IMR-90 (cell line): ENCODE data around the gene SIGLEC7. TPM values are rescaled to one million over a fixed set of nuclear protein-coding genes. Genes with fewer than 3 reads are reported as not detected.

Experiments used
- ATAC-seq: fragments of 200-7000 bp; cut with Tn5 transposase; 2 replicates; pipeline ENCODE4 v1.9.1; 2020; ENCODE audit warnings: low read depth, mild to moderate bottlenecking, moderate library complexity
- BruUV-seq: library from RNA; stranded (reverse); fragments of 400-500 nt; replicated peaks from 2 replicates; lab custom pipeline; 2021; lab: Mats Ljungman, UMichigan
- CTCF ChIA-PET: fragments of 300-600 bp; formaldehyde crosslinking; extraction: SDS; loops from one replicate; lab custom pipeline; 2021; ENCODE audit warnings: antibody characterized with exemption; lab: Yijun Ruan, JAX
- POLR2A ChIA-PET: fragments of 300-600 bp; sonication (Branson Sonifier 250); formaldehyde crosslinking; loops from one replicate; lab custom pipeline; 2022; ENCODE audit warnings: antibody characterized with exemption; ENCODE audit not compliant: unreplicated experiment; lab: Charles Lee
- DNase-seq: peaks from one replicate; pipeline ENCODE4 v3.0.0; 2013
- H2AFZ ChIP-seq: replicated peaks from 2 replicates; pipeline ENCODE3; 2013; ENCODE audit warnings: low read length, mild to moderate bottlenecking; ENCODE audit not compliant: poor library complexity
- H2AK5ac ChIP-seq: 2 replicates; pipeline ENCODE4 v1.6.1; 2013; ENCODE audit warnings: low read depth, low read length, inconsistent platforms
- H2AK9ac ChIP-seq: replicated peaks from 2 replicates; pipeline ENCODE3; 2013; ENCODE audit warnings: mild to moderate bottlenecking, low read depth, low read length, moderate library complexity; ENCODE audit not compliant: poor library complexity
- H2BK120ac ChIP-seq: 2 replicates; pipeline ENCODE4 v1.6.1; 2013; ENCODE audit warnings: low read depth, low read length, inconsistent platforms
- H2BK15ac ChIP-seq: 3 replicates; pipeline ENCODE4 v1.6.1; 2013; ENCODE audit warnings: low read depth, low read length, inconsistent platforms
- H2BK20ac ChIP-seq: 2 replicates; pipeline ENCODE4 v1.6.1; 2013; ENCODE audit warnings: low read depth, mild to moderate bottlenecking, inconsistent platforms, low read length, moderate library complexity
- H2BK5ac ChIP-seq: 2 replicates; pipeline ENCODE4 v1.6.1; 2013; ENCODE audit warnings: mild to moderate bottlenecking, low read depth, low read length, inconsistent platforms; ENCODE audit not compliant: poor library complexity, severe bottlenecking
- H3K14ac ChIP-seq: replicated peaks from 2 replicates; pipeline ENCODE4 v1.6.1; 2013; ENCODE audit warnings: low read depth, low read length, inconsistent platforms
- H3K18ac ChIP-seq: 2 replicates; pipeline ENCODE4 v1.6.1; 2013; ENCODE audit warnings: low read depth, low read length, control low read depth
- H3K23ac ChIP-seq: 2 replicates; pipeline ENCODE4 v1.6.1; 2013; ENCODE audit warnings: low read depth, low read length, inconsistent platforms
- H3K27ac ChIP-seq: 2 replicates; pipeline ENCODE4 v1.5.1; 2013; ENCODE audit warnings: mild to moderate bottlenecking, control low read depth, low read length; ENCODE audit not compliant: insufficient read depth
- H3K27me3 ChIP-seq: 2 replicates; pipeline ENCODE4 v1.6.1; 2013; ENCODE audit warnings: low read length; ENCODE audit not compliant: control insufficient read depth, insufficient read depth
- H3K36me3 ChIP-seq: 2 replicates; pipeline ENCODE4 v1.6.1; 2013; ENCODE audit warnings: low read length, mixed read lengths; ENCODE audit not compliant: control insufficient read depth, insufficient read depth
- H3K4ac ChIP-seq: 2 replicates; pipeline ENCODE4 v1.6.1; 2013; ENCODE audit warnings: low read depth, low read length, inconsistent platforms
- H3K4me1 ChIP-seq: 2 replicates; pipeline ENCODE4 v1.6.1; 2013; ENCODE audit warnings: low read length, mixed read lengths; ENCODE audit not compliant: control insufficient read depth, insufficient read depth
- H3K4me2 ChIP-seq: 2 replicates; pipeline ENCODE4 v1.6.1; 2013; ENCODE audit warnings: low read depth, mild to moderate bottlenecking, control low read depth, low read length, moderate library complexity
- H3K4me3 ChIP-seq: 2 replicates; pipeline ENCODE4 v1.5.1; 2013; ENCODE audit warnings: low read depth, mild to moderate bottlenecking, control low read depth, low read length, moderate library complexity; ENCODE audit not compliant: insufficient read depth
- H3K56ac ChIP-seq: 2 replicates; pipeline ENCODE4 v1.6.1; 2013; ENCODE audit warnings: low read length, inconsistent platforms; ENCODE audit not compliant: insufficient read depth; ENCODE audit errors: extremely low read depth
- H3K79me1 ChIP-seq, 2 experiments: 2 replicates each; pipeline ENCODE4 v1.6.1; 2013; ENCODE audit warnings: low read length in 2 of 2, inconsistent platforms in 1 of 2, low read depth in 1 of 2
- H3K9ac ChIP-seq: 2 replicates; pipeline ENCODE4 v1.6.1; 2013; ENCODE audit warnings: low read depth, low read length, control low read depth
- H3K9me1 ChIP-seq: 2 replicates; pipeline ENCODE4 v1.6.1; 2013; ENCODE audit warnings: low read length, inconsistent platforms; ENCODE audit not compliant: insufficient read depth
- H3K9me3 ChIP-seq: 2 replicates; pipeline ENCODE4 v1.6.1; 2013; ENCODE audit warnings: low read length; ENCODE audit not compliant: control insufficient read depth, insufficient read depth
- H4K20me1 ChIP-seq: 2 replicates; pipeline ENCODE4 v1.6.1; 2013; ENCODE audit warnings: low read length, inconsistent platforms; ENCODE audit not compliant: insufficient read depth
- H4K5ac ChIP-seq: 2 replicates; pipeline ENCODE4 v1.6.1; 2013; ENCODE audit warnings: mild to moderate bottlenecking, low read depth, low read length, control low read depth
- H4K8ac ChIP-seq, 2 experiments: 2 replicates each; pipeline ENCODE4 v1.6.1; 2013; ENCODE audit warnings: low read depth in 2 of 2, low read length in 2 of 2, control low read depth in 1 of 2, inconsistent platforms in 1 of 2
- H4K91ac ChIP-seq: 2 replicates; pipeline ENCODE4 v1.6.1; 2013; ENCODE audit warnings: low read depth, low read length, inconsistent platforms; ENCODE audit not compliant: insufficient read depth
- BHLHE40 ChIP-seq: fragments of 150-350 bp; IDR thresholded peaks from 2 replicates; pipeline ENCODE4 v1.6.1; 2016; ENCODE audit warnings: mild to moderate bottlenecking, low read depth, low read length
- CEBPB ChIP-seq: IDR thresholded peaks from 2 replicates; pipeline ENCODE4 v1.6.1; 2012; ENCODE audit warnings: low read depth, low read length, improper control_type of control experiment
- CTCF ChIP-seq: conservative IDR thresholded peaks from 2 replicates; pipeline ENCODE4 v1.5.1; 2012; ENCODE audit warnings: mild to moderate bottlenecking, low read depth, low read length, improper control_type of control experiment
- MAFK ChIP-seq: IDR thresholded peaks from 2 replicates; pipeline ENCODE4 v1.6.1; 2012; ENCODE audit warnings: low read depth, low read length, improper control_type of control experiment
- MAZ ChIP-seq: IDR thresholded peaks from 2 replicates; pipeline ENCODE4 v1.6.1; 2012; ENCODE audit warnings: low read depth, mild to moderate bottlenecking, low read length, improper control_type of control experiment, moderate library complexity, borderline replicate concordance
- MXI1 ChIP-seq: IDR thresholded peaks from 2 replicates; pipeline ENCODE4 v1.6.1; 2012; ENCODE audit warnings: low read depth, mild to moderate bottlenecking, low read length, moderate library complexity, borderline replicate concordance
- NFE2L2 ChIP-seq: fragments of 150-350 bp; IDR thresholded peaks from 2 replicates; pipeline ENCODE4 v1.6.1; 2016; ENCODE audit warnings: low read depth, mild to moderate bottlenecking, low read length
- POLR2A ChIP-seq: IDR thresholded peaks from 2 replicates; pipeline ENCODE4 v1.6.1; 2012; ENCODE audit warnings: mild to moderate bottlenecking, low read depth, low read length
- RAD21 ChIP-seq: IDR thresholded peaks from 2 replicates; pipeline ENCODE4 v1.6.1; 2012; ENCODE audit warnings: low read length, improper control_type of control experiment
- RFX5 ChIP-seq: IDR thresholded peaks from 2 replicates; pipeline ENCODE4 v1.8.0; 2012; ENCODE audit warnings: low read depth, mild to moderate bottlenecking, low read length, moderate library complexity
- SMC3 ChIP-seq: fragments of 150-350 bp; IDR thresholded peaks from 2 replicates; pipeline ENCODE4 v1.6.1; 2016; ENCODE audit warnings: low read depth, mild to moderate bottlenecking, antibody characterized with exemption, low read length, moderate library complexity
- WGBS, 2 experiments: methylation state at CpG; one replicate each; pipeline versions ENCODE4 v1.1.5 to v1.1.7; 2013; ENCODE audit warnings: missing lambda C conversion rate in 2 of 2; ENCODE audit not compliant: insufficient read length in 1 of 2; ENCODE audit errors: extremely low coverage in 2 of 2; 5-methylcytosine and 5-hydroxymethylcytosine counted together
- dilution Hi-C: fragments of 300-500 bp; cut with HindIII; formaldehyde crosslinking; loops from one replicate; pipeline ENCODE4 v1.14.3; 2018; ENCODE audit warnings: low sequenced_read_pairs; ENCODE audit not compliant: unreplicated experiment
- in situ Hi-C: fragments of 300-500 bp; cut with MboI; formaldehyde crosslinking; loops from 3 replicates; pipeline ENCODE4 v1.14.3; 2019; ENCODE audit warnings: low sequenced_read_pairs, inconsistent platforms, mixed read lengths
- intact Hi-C: fragments of 100-400 bp; cut with micrococcal nuclease; formaldehyde crosslinking; loops from 2 replicates; pipeline ENCODE4 v1.10.0; 2022
- polyA plus RNA-seq, 3 experiments: library from polyadenylated mRNA; depleted of rRNA; stranded (reverse); fragments of >200 nt; gene quantifications; 2 replicates each; pipeline ENCODE4 v1.2.3, GENCODE V29; 2012; ENCODE audit warnings: low replicate concordance in 1 of 3
- total RNA-seq: library from RNA; depleted of rRNA; stranded (reverse); fragments of >200 nt; gene quantifications from 2 replicates; pipeline ENCODE4 v1.2.3, GENCODE V29; 2012

The SIGLEC7 gene
- total and polyA plus RNA-seq, 2 of the 4 experiments (the other 2 are of a cell fraction), result not detected

GRCh38 chr19:51110666-51110971 is 31.5 kb upstream of the SIGLEC7 start:
- H3K4me1 ChIP-seq, result no peaks in the 10 kb centered on the region
- DNase-seq (no peak), ATAC-seq (no peak)
- dilution Hi-C loops, result no loop called here
- no peak overlapping the region for H2BK15ac ChIP-seq
- no peak overlapping the region for H3K4me2 ChIP-seq
- H2AFZ ChIP-seq, result no peak overlapping the region
- H3K36me3 ChIP-seq, result no peaks in the 10 kb centered on the region
- no peak overlapping the region for H4K8ac ChIP-seq
- no peak overlapping the region for H4K5ac ChIP-seq
- H4K91ac ChIP-seq, result no peak overlapping the region
- ChIA-PET POLR2A (no interaction called here), CTCF (interaction anchor here (0.7 kb wide), 1 partner anchor 53 kb away, joined by 6 read pairs; no protein-coding TSS in a partner anchor)
- no CpG with 5 or more reads among the region's 1 CpG for whole genome bisulfite sequencing, 2 experiments
- H3K27me3 ChIP-seq, result peaks cover 6% of the 10 kb centered on the region
- no peak overlapping the region for H3K27ac ChIP-seq
- H3K79me1 ChIP-seq, result peaks cover 17 to 21% of the 10 kb centered on the region in 2 experiments
- BruUV-seq, result no TSS peak
- no peak overlapping the region for H2AK5ac ChIP-seq
- H3K56ac ChIP-seq, result no peak overlapping the region
- H3K9ac ChIP-seq, result no peak overlapping the region
- peaks cover 9% of the 10 kb centered on the region; the same call in 1 of the 2 replicates for H3K9me1 ChIP-seq
- H2AK9ac ChIP-seq, result no peak overlapping the region
- no peak overlapping the region for H3K4me3 ChIP-seq
- H3K23ac ChIP-seq, result no peak overlapping the region
- in situ Hi-C loops, result no loop called here
- H4K20me1 ChIP-seq, result no peaks in the 10 kb centered on the region
- H2BK5ac ChIP-seq, result no peak overlapping the region
- intact Hi-C loops, result no loop called here
- no peak overlapping the region for H3K18ac ChIP-seq
- TF ChIP-seq CTCF (no peak), NFE2L2 (no peak), RAD21 (no peak), MAZ (no peak), RFX5 (no peak), MAFK (no peak), POLR2A (no peak), BHLHE40 (no peak), SMC3 (no peak), MXI1 (no peak), CEBPB (no peak)
- H3K14ac ChIP-seq, result no peak overlapping the region
- H3K9me3 ChIP-seq, result no peaks in the 10 kb centered on the region
- H3K4ac ChIP-seq, result no peak overlapping the region
- H2BK120ac ChIP-seq, result no peak overlapping the region
- no peak overlapping the region for H2BK20ac ChIP-seq
